Peyer's patch (tissue), 4 donors: ENCODE results near the gene TMEM121.

Experiments used
- POLR2A ChIP-seq, 2 donors: fragments of 450-650 bp; IDR thresholded peaks; one replicate each; pipeline ENCODE4 v1.5.1; 2017; ENCODE audit warnings: antibody characterized with exemption in 2 of 2, mild to moderate bottlenecking in 2 of 2, moderate library complexity in 2 of 2
- TF ChIP-seq, protein P1 (sequence below), 6 experiments: fragments of 450-650 bp in 4 of 6; fragments of 200-600 bp in 2 of 6; sonication (generic) in 1 of 6; IDR thresholded peaks; one replicate each; pipeline ENCODE4 v1.5.1; 2017 to 2019; ENCODE audit warnings: antibody characterized with exemption in 6 of 6, mild to moderate bottlenecking in 3 of 6, moderate library complexity in 1 of 6

DNA sequence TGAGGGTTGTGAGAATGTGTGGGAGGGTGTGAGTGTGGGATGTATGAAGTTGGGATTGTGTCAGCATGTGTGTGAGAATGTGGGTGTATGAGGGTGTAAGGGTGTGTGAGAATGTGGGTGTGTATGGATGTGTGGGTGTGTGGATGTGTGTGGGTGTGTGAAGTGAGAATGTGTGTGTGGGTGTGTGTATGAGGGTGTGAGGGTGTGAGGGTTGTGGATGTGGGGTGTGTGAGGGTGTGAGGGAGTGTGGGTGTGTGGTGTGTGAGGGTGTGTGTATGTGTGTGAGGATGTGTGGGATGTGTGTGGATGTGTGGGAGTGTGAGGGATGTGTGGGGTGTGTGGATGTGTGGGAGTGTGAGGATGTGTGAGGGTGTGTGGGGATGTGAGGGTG lies 37.0 kb downstream of the TMEM121 start:
- TF ChIP-seq, protein P1, sequence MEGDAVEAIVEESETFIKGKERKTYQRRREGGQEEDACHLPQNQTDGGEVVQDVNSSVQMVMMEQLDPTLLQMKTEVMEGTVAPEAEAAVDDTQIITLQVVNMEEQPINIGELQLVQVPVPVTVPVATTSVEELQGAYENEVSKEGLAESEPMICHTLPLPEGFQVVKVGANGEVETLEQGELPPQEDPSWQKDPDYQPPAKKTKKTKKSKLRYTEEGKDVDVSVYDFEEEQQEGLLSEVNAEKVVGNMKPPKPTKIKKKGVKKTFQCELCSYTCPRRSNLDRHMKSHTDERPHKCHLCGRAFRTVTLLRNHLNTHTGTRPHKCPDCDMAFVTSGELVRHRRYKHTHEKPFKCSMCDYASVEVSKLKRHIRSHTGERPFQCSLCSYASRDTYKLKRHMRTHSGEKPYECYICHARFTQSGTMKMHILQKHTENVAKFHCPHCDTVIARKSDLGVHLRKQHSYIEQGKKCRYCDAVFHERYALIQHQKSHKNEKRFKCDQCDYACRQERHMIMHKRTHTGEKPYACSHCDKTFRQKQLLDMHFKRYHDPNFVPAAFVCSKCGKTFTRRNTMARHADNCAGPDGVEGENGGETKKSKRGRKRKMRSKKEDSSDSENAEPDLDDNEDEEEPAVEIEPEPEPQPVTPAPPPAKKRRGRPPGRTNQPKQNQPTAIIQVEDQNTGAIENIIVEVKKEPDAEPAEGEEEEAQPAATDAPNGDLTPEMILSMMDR (IDR thresholded peaks at IDR 0.05) = no peak
- TF ChIP-seq POLR2A (IDR thresholded peaks at IDR 0.05) = no peak
